BJ (cell line): Measurements from ENCODE around the gene OTOP3. TPM values are rescaled to one million over a fixed set of nuclear protein-coding genes. Genes with fewer than 3 reads are reported as not detected.
A peak's percentile ranks its signal among the peaks of the same experiment; 100 is the strongest.

Experiments used
- CTCF ChIA-PET: fragments of 350-600 bp; formaldehyde crosslinking; extraction: SDS; loops from one replicate; lab custom pipeline; 2021; ENCODE audit warnings: antibody characterized with exemption, inconsistent platforms; lab: Yijun Ruan, JAX
- POLR2A ChIA-PET: fragments of 300-600 bp; sonication (Branson Sonifier 250); formaldehyde crosslinking; extraction: SDS; loops from one replicate; lab custom pipeline; 2021; ENCODE audit warnings: antibody characterized with exemption; lab: Charles Lee
- DNase-seq: peaks from one replicate; pipeline ENCODE4 v3.0.0-alpha.2; 2011; ENCODE audit warnings: low read depth
- H3K27me3 ChIP-seq: 2 replicates; pipeline ENCODE4 v1.6.0; 2011; ENCODE audit warnings: low read length; ENCODE audit not compliant: control insufficient read depth, insufficient read depth
- H3K36me3 ChIP-seq: 2 replicates; pipeline ENCODE4 v1.5.1; 2011; ENCODE audit warnings: low read length; ENCODE audit not compliant: control insufficient read depth, insufficient read depth
- H3K4me3 ChIP-seq: 2 replicates; pipeline ENCODE4 v1.5.1; 2011; ENCODE audit warnings: low read depth, mild to moderate bottlenecking, control low read depth, low read length
- CTCF ChIP-seq: IDR thresholded peaks from 2 replicates; pipeline ENCODE4 v1.5.1; 2011; ENCODE audit warnings: low read depth, mild to moderate bottlenecking, control low read depth, inconsistent platforms, low read length, moderate library complexity; ENCODE audit not compliant: insufficient read depth
- polyA plus RNA-seq: library from polyadenylated mRNA; depleted of rRNA; stranded (reverse); fragments of >200 nt; gene quantifications from 2 replicates; pipeline ENCODE4 v1.2.3, GENCODE V29; 2011

The OTOP3 gene
- polyA plus RNA-seq, 1 experiment: not detected

GRCh38 chr17:74954665-74955421, 19.1 kb downstream of the OTOP3 start:
- ChIA-PET CTCF (interaction anchor here (0.6 to 3.5 kb wide), 7 partner anchors 11 to 173 kb away, joined by 3 to 48 read pairs (median 3); partner anchors contain the start of genes MRPL58, OTOP2 and USH1G), POLR2A (no interaction called here)
- no peak for TF ChIP-seq CTCF
- no peak overlapping the region for H3K4me3 ChIP-seq
- DNase-seq: no peak
- H3K36me3 ChIP-seq: no peaks in the 10 kb centered on the region
- H3K27me3 ChIP-seq: peaks cover 12% of the 10 kb centered on the region

- no peaks in the 10 kb centered on the region for H3K36me3 ChIP-seq
- H3K4me3 ChIP-seq: no peak overlapping the region
- ChIA-PET POLR2A (no interaction called here), CTCF (interaction anchor here (0.6 to 3.9 kb wide), 8 partner anchors 8 to 164 kb away, joined by 3 to 48 read pairs (median 7); partner anchors contain the start of genes MRPL58, OTOP2, OTOP3 and USH1G)
- no peak for TF ChIP-seq CTCF
- H3K27me3 ChIP-seq: peaks cover 9% of the 10 kb centered on the region
- DNase-seq: no peak
Observed at GRCh38 chr17:74956093-74956492, 20.4 kb downstream of the OTOP3 start.

- no peak overlapping the region for H3K4me3 ChIP-seq
- POLR2A ChIA-PET: no interaction called here
- TF ChIP-seq CTCF: peak; percentile 93
- CTCF ChIA-PET: interaction anchor here (0.5 to 3.9 kb wide), 48 partner anchors 10 to 1683 kb away, joined by 3 to 48 read pairs (median 4); partner anchors contain the start of genes ATP5PD, CDR2L, HID1 and KCTD2
- DNase-seq: no peak
- no peaks in the 10 kb centered on the region for H3K36me3 ChIP-seq
- peaks cover 7% of the 10 kb centered on the region for H3K27me3 ChIP-seq
Observed at GRCh38 chr17:74957935-74958740, 22.4 kb downstream of the OTOP3 start.

- H3K36me3 ChIP-seq: no peaks in the 10 kb centered on the region
- peaks cover 5% of the 10 kb centered on the region; the same call in 1 of the 2 replicates for H3K27me3 ChIP-seq
- H3K4me3 ChIP-seq: no peak overlapping the region
- no peak for TF ChIP-seq CTCF
- no peak for DNase-seq
- CTCF ChIA-PET: interaction anchor here (1.0 to 5.2 kb wide), 20 partner anchors 8 to 248 kb away, joined by 3 to 52 read pairs (median 12); partner anchors contain the start of genes CDR2L, HID1, KCTD2 and MRPL58
- POLR2A ChIA-PET: no interaction called here
Observed at GRCh38 chr17:74959826-74960515, 24.3 kb downstream of the OTOP3 start.
